ENCODE results near the gene TBX10.

Gene TBX10

DNA sequence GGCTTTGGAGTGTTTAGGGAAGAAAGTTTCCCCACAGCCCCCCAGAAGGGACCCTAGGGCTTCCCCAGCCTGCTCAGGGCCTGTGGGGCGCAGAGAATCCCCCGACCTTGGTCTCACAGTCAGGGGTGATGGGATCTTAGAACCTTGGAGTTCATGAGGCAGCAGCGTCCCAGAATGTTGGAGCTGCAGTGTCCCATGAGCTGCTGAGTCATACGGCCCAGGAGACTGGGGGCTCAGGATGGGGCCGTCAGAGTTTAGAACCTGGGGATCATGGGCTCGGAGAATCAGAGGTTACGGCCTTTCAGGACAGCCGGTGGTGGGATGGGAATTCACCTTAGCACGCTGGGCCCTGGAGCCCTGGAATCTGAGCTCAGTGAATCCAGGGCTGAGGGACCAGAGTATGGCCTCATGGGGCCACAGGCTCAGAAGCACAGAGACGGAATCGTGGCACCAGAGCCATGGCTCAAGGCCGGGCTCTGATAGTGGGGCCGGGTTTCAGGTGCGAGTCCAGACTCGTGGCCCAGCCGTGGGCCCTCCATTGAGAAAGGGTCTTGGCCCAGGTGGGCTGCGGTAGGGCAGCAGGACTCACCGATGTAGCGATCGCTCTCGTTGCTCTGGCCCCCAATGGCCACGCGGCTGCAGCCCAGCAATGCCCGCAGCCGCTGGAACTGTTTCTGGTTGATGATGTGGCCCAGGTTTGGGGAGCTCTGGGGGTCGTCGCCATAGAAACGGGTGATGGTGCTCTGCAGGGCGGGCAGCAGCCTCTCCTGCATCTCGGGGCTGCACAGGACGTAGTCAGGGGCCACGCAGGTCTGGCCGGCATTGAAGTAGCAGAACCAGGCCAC, 25.4 kb upstream of the TBX10 start:
- H3K27ac ChIP-seq (replicated peaks; ENCODE audit: low read length) = no peak overlapping the region
- no peak overlapping the region for H4K91ac ChIP-seq (ENCODE audit: low read depth, low read length, poor library complexity)

DNA sequence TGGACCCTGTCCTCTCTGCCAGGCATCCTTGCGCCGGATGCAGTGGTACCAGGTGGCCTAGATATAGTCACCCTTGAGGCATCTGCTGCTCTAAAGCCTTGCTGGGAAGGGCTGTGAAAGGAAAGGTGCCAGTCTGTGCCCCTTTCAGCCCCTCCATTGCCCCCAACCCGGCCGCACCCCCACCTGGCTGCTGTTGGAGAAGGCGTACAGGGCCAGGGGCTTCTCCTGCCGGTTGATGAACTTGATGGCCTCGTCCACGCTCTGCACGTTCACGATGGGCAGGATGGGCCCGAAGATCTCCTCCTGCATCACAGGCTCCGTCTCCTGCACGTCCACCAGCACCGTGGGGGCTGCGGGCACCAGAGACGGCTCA, 24.6 kb upstream of the TBX10 start:
- Histone ChIP-seq H2BK12ac (ENCODE audit: low read length) (peak overlapping the region; percentile 84), H3K14ac (ENCODE audit: low read length) (peak overlapping the region; percentile 99), H3K9me3 (replicated peaks in 1 of 2; ENCODE audit: control insufficient read depth in 2 of 2, insufficient read depth in 1 of 2, low read depth in 1 of 2, low read length in 2 of 2) (no peaks in the 10 kb centered on the region), H3K4me1 (ENCODE audit: control insufficient read depth in 2 of 2, insufficient read depth in 1 of 2, low read depth in 1 of 2, low read length in 2 of 2) (no peaks in the 10 kb centered on the region), H3K79me1 (ENCODE audit: low read depth, low read length) (no peaks in the 10 kb centered on the region), H3K27me3 (ENCODE audit: control insufficient read depth in 3 of 3, insufficient read depth in 3 of 3, low read depth in 1 of 3, low read length in 3 of 3) (peaks cover 0 to 14% (median 0%) of the 10 kb centered on the region in 3 experiments), H3K23ac (ENCODE audit: low read depth, low read length, poor library complexity) (peak overlapping the region; percentile 80), H3K4ac (ENCODE audit: low read length) (no peak overlapping the region), H3K9ac (ENCODE audit: low read depth, low read length, poor library complexity) (no peak overlapping the region), H3K18ac (ENCODE audit: low read length) (peak overlapping the region; percentile 80), H3K4me3 (ENCODE audit: low read length in 2 of 2) (no peak overlapping the region), H3K36me3 (replicated peaks in 1 of 2; ENCODE audit: control insufficient read depth in 2 of 2, insufficient read depth in 2 of 2, low read length in 2 of 2) (peaks cover 0 to 2% of the 10 kb centered on the region in 2 donors), H2BK5ac (ENCODE audit: low read length) (peak overlapping the region; percentile 82), H3K4me2 (ENCODE audit: insufficient read depth, low read length, poor library complexity, severe bottlenecking) (no peak overlapping the region), H3K27ac (replicated peaks; ENCODE audit: low read length) (no peak overlapping the region), H2BK15ac (ENCODE audit: low read length) (peak overlapping the region; percentile 94), H4K91ac (ENCODE audit: low read depth, low read length, poor library complexity) (no peak overlapping the region), H2AK5ac (ENCODE audit: low read depth, low read length) (peak overlapping the region; percentile 70), H2BK120ac (ENCODE audit: low read depth, low read length) (no peak overlapping the region), H4K8ac (ENCODE audit: low read depth, low read length) (peak overlapping the region; percentile 17), H2AFZ (ENCODE audit: low read length) (no peak overlapping the region)
- DNase-seq (ENCODE audit: low spot score) = no peak
- WGBS, 2 donors (ENCODE audit: extremely low coverage in 2 of 2, insufficient read length in 2 of 2, insufficient replicate concordance in 1 of 2) = no CpG with 5 or more reads among the region's 16 CpGs

More for the DNA sequence above, 25.4 kb upstream of the TBX10 start:
- Histone ChIP-seq H3K14ac (ENCODE audit: low read length) (no peak overlapping the region), H3K4ac (ENCODE audit: low read length) (no peak overlapping the region), H3K27me3 (ENCODE audit: control insufficient read depth in 3 of 3, insufficient read depth in 3 of 3, low read depth in 1 of 3, low read length in 3 of 3) (peaks cover 0 to 14% (median 0%) of the 10 kb centered on the region in 3 experiments), H2BK12ac (ENCODE audit: low read length) (peak overlapping the region; percentile 58), H3K4me2 (ENCODE audit: insufficient read depth, low read length, poor library complexity, severe bottlenecking) (no peak overlapping the region), H2AK5ac (ENCODE audit: low read depth, low read length) (peak overlapping the region; percentile 70), H4K8ac (ENCODE audit: low read depth, low read length) (no peak overlapping the region), H3K23ac (ENCODE audit: low read depth, low read length, poor library complexity) (peak overlapping the region; percentile 80), H3K9ac (ENCODE audit: low read depth, low read length, poor library complexity) (no peak overlapping the region), H3K79me1 (ENCODE audit: low read depth, low read length) (no peaks in the 10 kb centered on the region), H2BK120ac (ENCODE audit: low read depth, low read length) (no peak overlapping the region), H3K9me3 (replicated peaks in 1 of 2; ENCODE audit: control insufficient read depth in 2 of 2, insufficient read depth in 1 of 2, low read depth in 1 of 2, low read length in 2 of 2) (no peaks in the 10 kb centered on the region), H2AFZ (ENCODE audit: low read length) (no peak overlapping the region), H2BK15ac (ENCODE audit: low read length) (peak overlapping the region; percentile 83), H3K36me3 (replicated peaks in 1 of 2; ENCODE audit: control insufficient read depth in 2 of 2, insufficient read depth in 2 of 2, low read length in 2 of 2) (peaks cover 0 to 2% of the 10 kb centered on the region in 2 donors), H3K18ac (ENCODE audit: low read length) (peak overlapping the region; percentile 80), H3K4me1 (ENCODE audit: control insufficient read depth in 2 of 2, insufficient read depth in 1 of 2, low read depth in 1 of 2, low read length in 2 of 2) (no peaks in the 10 kb centered on the region), H3K4me3 (ENCODE audit: low read length in 2 of 2) (no peak overlapping the region), H2BK5ac (ENCODE audit: low read length) (no peak overlapping the region)
- DNase-seq (ENCODE audit: low spot score) = no peak
- no CpG with 5 or more reads among the region's 33 CpGs for WGBS, 2 donors (ENCODE audit: extremely low coverage in 2 of 2, insufficient read length in 2 of 2, insufficient replicate concordance in 1 of 2)

GRCh38 chr11:67663532-67664212, 24.1 kb upstream of the TBX10 start:
- H2BK120ac ChIP-seq (ENCODE audit: low read depth, low read length) = peak overlapping the region; percentile 16
- no peaks in the 10 kb centered on the region for H3K9me3 ChIP-seq (replicated peaks in 1 of 2; ENCODE audit: control insufficient read depth in 2 of 2, insufficient read depth in 1 of 2, low read depth in 1 of 2, low read length in 2 of 2)
- H3K79me1 ChIP-seq (ENCODE audit: low read depth, low read length) = no peaks in the 10 kb centered on the region
- H4K8ac ChIP-seq (ENCODE audit: low read depth, low read length) = no peak overlapping the region
- no peak for DNase-seq (ENCODE audit: low spot score)
- H3K4me2 ChIP-seq (ENCODE audit: insufficient read depth, low read length, poor library complexity, severe bottlenecking) = no peak overlapping the region
- H3K36me3 ChIP-seq (replicated peaks in 1 of 2; ENCODE audit: control insufficient read depth in 2 of 2, insufficient read depth in 2 of 2, low read length in 2 of 2) = no peaks in the 10 kb centered on the region
- WGBS, 2 donors (ENCODE audit: extremely low coverage in 2 of 2, insufficient read length in 2 of 2, insufficient replicate concordance in 1 of 2) = no CpG with 5 or more reads among the region's 22 CpGs
- peak overlapping the region; percentile 58 for H2BK12ac ChIP-seq (ENCODE audit: low read length)
- no peak overlapping the region for H2AFZ ChIP-seq (ENCODE audit: low read length)
- H3K4ac ChIP-seq (ENCODE audit: low read length) = peak overlapping the region; percentile 66
- peaks cover 0 to 14% (median 0%) of the 10 kb centered on the region in 3 experiments for H3K27me3 ChIP-seq (ENCODE audit: control insufficient read depth in 3 of 3, insufficient read depth in 3 of 3, low read depth in 1 of 3, low read length in 3 of 3)
- H3K4me1 ChIP-seq (ENCODE audit: control insufficient read depth in 2 of 2, insufficient read depth in 1 of 2, low read depth in 1 of 2, low read length in 2 of 2) = no peaks in the 10 kb centered on the region
- H3K18ac ChIP-seq (ENCODE audit: low read length) = no peak overlapping the region
- H2AK5ac ChIP-seq (ENCODE audit: low read depth, low read length) = peak overlapping the region; percentile 53
- H2BK5ac ChIP-seq (ENCODE audit: low read length) = peak overlapping the region; percentile 82
- peak overlapping the region; percentile 99 for H3K14ac ChIP-seq (ENCODE audit: low read length)
- H2BK15ac ChIP-seq (ENCODE audit: low read length) = peak overlapping the region; percentile 94
- H3K4me3 ChIP-seq (ENCODE audit: low read length in 2 of 2) = no peak overlapping the region
- peak overlapping the region; percentile 44 for H3K9ac ChIP-seq (ENCODE audit: low read depth, low read length, poor library complexity)
- H3K27ac ChIP-seq (replicated peaks; ENCODE audit: low read length) = no peak overlapping the region
- H4K91ac ChIP-seq (ENCODE audit: low read depth, low read length, poor library complexity) = no peak overlapping the region
- peak overlapping the region; percentile 80 for H3K23ac ChIP-seq (ENCODE audit: low read depth, low read length, poor library complexity)

All from neuronal stem cell (in vitro differentiated cells).